Measurements from ENCODE around the gene SPATA9.
"Not testable (repeated sequence)": the region's sequence is repeated elsewhere in the genome, so short reads cannot be mapped to it uniquely, and the experiment has no call there.

The SPATA9 gene

DNA sequence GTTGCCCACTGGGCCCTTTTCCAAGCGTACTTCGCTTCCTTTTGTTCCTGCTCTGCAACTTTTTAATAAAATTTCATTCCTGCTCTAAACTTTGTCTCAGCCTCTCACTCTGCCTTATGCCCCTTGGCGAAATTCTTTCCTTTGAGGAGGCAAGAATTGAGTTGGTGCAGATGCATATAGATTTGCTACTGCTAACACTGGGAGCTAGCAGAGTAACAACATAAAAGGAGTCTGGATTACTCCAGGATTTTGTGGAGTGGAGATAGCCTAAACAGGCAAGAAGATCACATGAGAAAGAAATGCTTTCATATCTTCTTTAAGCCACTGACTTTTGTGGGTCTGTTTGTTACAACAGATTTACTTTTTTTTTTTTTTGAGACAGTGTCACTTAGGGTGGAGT lies 49.1 kb downstream of the SPATA9 start:
- no peak for DNase-seq (ENCODE audit: insufficient read length, low spot score)
- FAIRE-seq: no peak
- TF ChIP-seq POLR2A (IDR thresholded peaks at IDR 0.05; ENCODE audit: low read depth, low read length): no peak

DNA sequence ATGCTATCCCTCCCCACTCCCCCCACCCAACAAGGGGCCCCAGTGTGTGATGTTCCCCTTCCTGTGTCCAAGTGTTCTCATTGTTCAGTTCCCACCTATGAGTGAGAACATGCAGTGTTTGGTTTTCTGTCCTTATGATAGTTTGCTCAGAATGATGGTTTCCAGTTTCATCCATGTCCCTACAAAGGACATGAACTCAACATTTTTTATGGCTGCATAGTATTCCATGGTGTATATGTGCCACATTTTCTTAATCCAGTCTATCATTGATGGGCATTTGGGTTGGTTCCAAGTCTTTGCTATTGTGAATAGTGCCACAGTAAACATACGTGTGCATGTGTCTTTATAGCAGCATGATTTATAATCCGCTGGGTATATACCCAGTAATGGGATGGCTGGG lies 49.8 kb downstream of the SPATA9 start:
- not testable (repeated sequence) for DNase-seq (ENCODE audit: insufficient read length, low spot score); FAIRE-seq

- DNase-seq (ENCODE audit: insufficient read length, low spot score): no peak
- peak; percentile 27 for FAIRE-seq
- TF ChIP-seq POLR2A (IDR thresholded peaks at IDR 0.05; ENCODE audit: low read depth, low read length): no peak
These were observed 50.7 kb downstream of the SPATA9 start for GRCh38 chr5:95631991-95632675.

DNA sequence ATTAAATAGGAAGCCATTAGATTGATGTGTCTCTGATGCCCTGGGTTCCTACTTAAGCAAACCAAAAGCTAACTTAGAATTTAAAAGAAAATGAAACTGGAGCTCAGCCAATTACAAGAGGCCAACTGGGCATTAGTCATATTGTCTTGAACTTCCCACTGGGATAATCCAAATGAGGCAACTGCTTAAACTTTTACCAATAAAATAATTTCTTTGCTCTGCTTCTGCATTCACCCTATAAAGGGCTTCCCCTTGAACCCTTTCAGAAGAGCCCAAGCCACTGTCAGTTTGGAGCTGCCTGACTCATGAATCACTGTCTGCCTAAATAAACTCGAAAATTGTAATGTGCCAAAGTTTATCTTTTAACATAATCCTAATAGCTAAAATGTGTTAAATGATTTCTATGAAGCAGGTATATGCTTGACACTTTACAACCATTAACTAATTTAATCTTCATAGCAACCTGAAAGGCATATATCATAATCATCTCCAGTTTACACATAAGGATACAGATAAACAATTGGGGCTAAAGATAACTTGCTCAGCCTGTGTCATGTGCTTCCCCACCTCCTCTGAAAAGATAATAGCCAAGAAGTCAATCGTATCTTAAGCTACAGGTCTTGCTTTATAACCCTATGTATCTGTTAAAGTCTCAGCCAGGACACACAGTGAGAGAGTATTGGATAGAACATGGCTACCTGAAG lies 51.4 kb downstream of the SPATA9 start:
- no peak for FAIRE-seq
- no peak for DNase-seq (ENCODE audit: insufficient read length, low spot score)
- TF ChIP-seq POLR2A (IDR thresholded peaks at IDR 0.05; ENCODE audit: low read depth, low read length): no peak

- no peak for TF ChIP-seq POLR2A (IDR thresholded peaks at IDR 0.05; ENCODE audit: low read depth, low read length)
- FAIRE-seq (no peak), DNase-seq (ENCODE audit: insufficient read length, low spot score) (no peak)
These were observed 52.3 kb downstream of the SPATA9 start for GRCh38 chr5:95630394-95630917.

DNA sequence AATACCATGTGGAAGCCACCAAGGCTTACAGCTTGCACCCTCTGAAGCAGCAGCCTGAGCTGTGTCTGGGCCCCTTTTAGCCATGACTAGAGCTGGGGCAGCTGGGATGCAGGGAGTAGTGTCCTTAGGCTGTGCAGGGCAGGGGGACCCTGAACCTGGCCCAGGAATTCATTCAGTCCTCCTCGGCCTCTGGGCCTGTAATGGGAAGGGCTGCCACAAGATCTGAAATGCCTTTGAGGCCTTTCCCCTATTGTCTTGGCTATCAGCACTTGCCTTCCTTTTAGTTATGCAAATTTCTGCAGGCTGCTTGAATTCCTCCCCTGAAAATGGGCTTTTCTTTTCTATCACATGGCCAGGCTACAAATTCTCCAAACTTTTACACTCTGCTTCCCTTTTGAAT lies 53.9 kb downstream of the SPATA9 start:
- TF ChIP-seq POLR2A (IDR thresholded peaks at IDR 0.05; ENCODE audit: low read depth, low read length): no peak
- no peak for FAIRE-seq

GRCh38 chr5:95627971-95628810 lies 54.6 kb downstream of the SPATA9 start:
- no peak for DNase-seq (ENCODE audit: insufficient read length, low spot score)
- no peak for FAIRE-seq
- no peak for TF ChIP-seq POLR2A (IDR thresholded peaks at IDR 0.05; ENCODE audit: low read depth, low read length)

More for the DNA sequence above, 53.9 kb downstream of the SPATA9 start:
- DNase-seq (ENCODE audit: insufficient read length, low spot score): no peak

DNA sequence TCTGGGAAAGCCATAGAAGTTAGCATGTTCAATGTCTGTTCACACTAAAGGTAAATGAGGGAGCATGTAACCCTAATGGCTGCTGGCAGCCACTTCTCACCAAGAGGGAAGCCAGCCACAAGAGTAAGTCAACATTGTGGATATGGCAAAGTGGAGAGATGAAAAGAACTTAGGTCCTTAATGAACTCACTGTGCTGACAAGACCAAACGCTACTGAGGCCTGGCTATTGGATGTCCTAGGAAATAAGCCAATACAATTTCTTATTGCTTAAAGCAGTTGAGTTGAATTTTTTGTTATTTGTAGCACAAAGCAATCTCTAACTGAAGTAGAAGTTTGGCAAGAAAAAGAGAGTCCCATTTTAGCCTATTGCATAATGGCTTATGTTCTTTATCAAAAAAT lies 56.1 kb downstream of the SPATA9 start:
- FAIRE-seq (no peak), DNase-seq (ENCODE audit: insufficient read length, low spot score) (no peak)
- no peak for TF ChIP-seq POLR2A (IDR thresholded peaks at IDR 0.05; ENCODE audit: low read depth, low read length)

GRCh38 chr5:95624368-95624767 lies 58.4 kb downstream of the SPATA9 start:
- DNase-seq (ENCODE audit: insufficient read length, low spot score) (no peak), FAIRE-seq (no peak)
- TF ChIP-seq POLR2A (IDR thresholded peaks at IDR 0.05; ENCODE audit: low read depth, low read length): no peak

GRCh38 chr5:95623706-95624105 lies 59.1 kb downstream of the SPATA9 start:
- DNase-seq (ENCODE audit: insufficient read length, low spot score) (no peak), FAIRE-seq (no peak)
- no peak for TF ChIP-seq POLR2A (IDR thresholded peaks at IDR 0.05; ENCODE audit: low read depth, low read length)

DNA sequence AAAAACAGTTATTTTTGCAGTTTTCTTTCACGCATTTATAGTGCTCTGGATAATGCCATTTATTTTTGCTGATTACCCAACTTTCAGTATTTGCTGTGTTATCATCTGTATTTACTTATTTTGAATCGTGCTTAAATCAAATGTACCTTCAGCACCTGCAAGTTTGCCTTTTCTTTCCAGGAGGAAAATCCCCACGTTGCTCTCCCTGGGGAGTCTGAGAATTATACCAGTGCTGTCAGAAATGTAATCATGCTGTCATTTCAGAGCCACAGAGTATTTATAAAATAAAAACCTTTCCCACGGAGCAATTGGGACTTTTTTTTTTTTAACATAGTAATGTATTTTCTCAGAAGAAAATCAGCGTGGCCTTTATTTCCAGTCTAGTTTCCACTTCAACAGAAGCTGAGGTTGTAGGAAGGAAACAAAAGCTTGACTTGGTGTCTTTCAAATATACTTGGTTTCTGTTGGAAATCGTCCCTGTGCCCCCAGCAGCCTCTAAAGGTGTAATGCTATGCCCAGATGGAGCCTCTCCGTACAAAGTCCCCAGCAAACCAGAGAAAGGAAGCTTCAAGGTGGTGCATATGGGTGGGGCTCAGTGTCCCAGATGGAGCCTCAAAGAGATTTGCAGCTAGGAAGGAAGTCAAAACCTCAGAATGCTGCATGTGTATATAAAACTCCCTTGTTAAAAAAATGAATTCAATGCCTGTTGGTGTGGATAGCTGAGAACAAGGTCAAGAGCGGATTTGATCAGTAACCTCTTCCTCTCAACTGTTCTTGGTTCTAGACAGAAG lies 60.8 kb downstream of the SPATA9 start:
- no peak for TF ChIP-seq POLR2A (IDR thresholded peaks at IDR 0.05; ENCODE audit: low read depth, low read length)
- no peak for FAIRE-seq
- DNase-seq (ENCODE audit: insufficient read length, low spot score): no peak

- DNase-seq (ENCODE audit: insufficient read length, low spot score) (no peak), FAIRE-seq (no peak)
- no peak for TF ChIP-seq POLR2A (IDR thresholded peaks at IDR 0.05; ENCODE audit: low read depth, low read length)
These were observed 61.6 kb downstream of the SPATA9 start for GRCh38 chr5:95620870-95621838.
